GM19438 (cell line): Measurements from ENCODE around the gene FOXL3.

Experiments
- ATAC-seq: cut with Tn5 transposase; IDR thresholded peaks from one replicate; pipeline ENCODE4 v1.9.1; 2021; ENCODE audit warnings: low read depth; ENCODE audit not compliant: unreplicated experiment

Gene FOXL3

DNA sequence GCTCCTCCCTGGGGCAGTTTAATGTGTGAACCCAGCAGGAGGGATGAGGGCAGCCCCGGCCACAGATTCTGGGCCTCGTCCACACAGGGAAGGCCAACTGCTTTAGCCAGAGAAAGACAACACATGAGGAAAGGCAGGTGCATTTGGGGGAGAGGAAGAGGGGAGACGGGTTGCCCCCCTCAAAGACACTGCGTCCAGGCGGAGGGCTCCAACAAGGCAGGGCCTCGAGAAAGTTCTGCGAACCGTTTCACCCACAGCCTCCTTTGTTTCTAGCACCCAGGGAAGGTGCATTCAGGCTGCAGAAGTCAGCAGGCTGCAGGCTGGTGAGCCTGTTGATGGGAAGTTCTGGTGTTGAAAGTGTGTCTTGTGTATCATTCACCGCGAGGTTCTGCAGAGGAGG is 10.1 kb downstream of the FOXL3 start:
- ATAC-seq: no peak

DNA sequence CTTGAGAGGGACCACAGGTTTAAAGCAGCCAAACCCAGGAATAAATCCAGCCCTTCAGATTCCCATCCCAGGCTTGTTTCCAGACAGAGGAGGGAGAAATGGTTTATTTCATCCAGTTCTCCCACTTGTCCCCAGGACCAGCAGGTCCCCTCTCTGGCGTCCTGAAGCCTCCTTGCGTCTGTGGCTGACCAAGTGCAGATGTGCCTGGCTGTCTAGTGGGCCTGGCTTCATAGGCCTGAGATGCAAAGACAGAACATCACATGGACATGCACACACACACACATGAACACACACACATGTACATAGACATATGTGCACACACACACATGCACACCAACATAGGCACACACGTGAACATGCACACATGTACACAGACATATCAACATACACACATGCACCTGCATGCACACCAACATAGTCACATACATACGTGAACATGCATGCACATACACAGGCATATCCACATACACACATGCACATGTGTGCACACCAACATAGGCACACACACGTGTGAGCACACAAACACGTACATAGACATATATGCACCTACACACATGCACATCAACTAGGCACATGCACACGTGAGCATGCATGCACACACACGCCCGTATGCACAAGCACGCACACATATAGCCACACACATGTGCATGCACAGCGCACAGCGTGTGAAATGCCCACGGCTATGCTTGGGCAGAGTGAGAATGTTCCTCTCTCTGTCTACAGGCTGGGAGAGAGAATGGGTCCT is 10.7 kb downstream of the FOXL3 start:
- ATAC-seq: no peak

DNA sequence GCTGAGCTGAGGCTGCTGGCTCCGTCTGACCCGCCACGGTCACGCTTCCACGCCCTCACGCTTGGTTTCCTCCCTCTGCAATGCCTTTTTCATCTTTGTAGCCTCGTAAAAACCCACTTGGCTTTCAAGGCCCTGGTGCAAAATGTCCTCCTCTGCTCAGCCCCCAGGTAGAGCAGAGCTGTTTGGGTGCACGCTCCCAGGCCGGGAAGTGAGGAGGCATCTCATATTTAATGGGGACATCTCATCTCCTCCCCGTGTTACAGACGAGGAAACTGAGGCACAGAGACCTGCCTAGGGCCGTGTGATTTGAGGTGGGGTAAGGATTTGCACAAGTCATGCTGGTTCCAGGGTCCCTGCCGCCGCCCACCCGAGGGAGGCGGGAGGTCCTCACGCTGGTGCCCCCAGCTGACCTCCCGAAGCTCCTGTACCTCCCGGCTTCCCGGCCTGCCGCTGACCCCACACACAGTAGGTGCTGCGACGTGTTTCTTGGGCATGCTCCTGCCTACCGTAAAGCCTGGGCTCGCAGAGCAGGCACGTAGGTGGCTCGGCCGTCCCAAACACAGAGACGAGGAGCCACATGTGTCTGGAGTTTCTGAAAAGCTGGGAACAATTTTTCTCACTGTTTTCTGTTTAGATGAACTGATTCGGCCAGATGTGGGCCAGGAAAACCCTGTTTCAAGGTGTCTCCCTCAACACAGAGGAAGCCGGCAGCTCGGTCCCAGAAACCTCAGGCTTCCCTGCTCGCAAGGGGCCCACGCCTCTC is 11.5 kb downstream of the FOXL3 start:
- no peak for ATAC-seq

DNA sequence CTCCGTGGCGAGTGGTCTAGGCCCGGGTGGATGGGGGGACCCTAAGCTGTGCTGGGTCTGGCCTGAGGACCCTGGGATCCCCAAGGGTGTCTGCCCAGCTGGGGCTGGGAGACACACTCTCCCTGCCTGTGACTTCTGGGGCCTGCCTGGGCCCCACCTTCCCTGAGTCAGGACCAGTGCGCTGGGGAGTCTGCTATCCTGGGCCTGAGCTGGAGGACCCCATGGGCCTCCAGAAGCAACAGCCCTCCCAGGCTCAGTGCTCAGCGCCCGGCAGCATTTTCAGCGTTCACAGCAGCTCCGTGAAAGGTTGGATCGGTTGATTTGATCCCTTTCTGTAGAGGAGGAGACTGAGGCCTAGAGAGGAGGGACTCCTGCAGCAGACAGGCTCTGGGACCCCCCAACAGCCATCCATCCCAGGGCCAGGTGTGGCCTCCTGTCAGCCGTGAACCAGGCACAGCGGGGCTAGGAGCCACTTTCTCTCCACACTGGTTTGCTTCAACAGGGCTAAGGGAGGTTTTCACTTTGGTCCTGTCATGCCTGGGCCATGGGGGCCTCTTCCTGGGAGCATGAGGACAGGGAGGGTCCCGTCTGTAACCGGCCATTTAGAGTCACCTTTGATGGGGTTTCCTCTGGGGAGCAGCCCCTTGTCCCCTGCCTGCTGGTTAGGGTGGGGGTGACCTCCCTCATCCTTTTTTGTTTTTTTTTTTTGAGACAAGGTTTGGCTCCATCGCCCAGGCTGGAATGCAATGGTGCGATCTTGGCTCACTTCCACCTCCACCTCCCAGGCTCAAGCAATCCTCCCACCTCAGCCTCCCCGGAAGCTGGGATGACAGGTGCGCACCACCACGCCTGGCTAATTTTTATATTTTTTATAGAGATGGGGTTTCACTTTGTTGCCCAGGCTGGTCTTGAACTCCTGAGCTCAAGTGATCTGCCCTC is 12.4 kb downstream of the FOXL3 start:
- no peak for ATAC-seq

DNA sequence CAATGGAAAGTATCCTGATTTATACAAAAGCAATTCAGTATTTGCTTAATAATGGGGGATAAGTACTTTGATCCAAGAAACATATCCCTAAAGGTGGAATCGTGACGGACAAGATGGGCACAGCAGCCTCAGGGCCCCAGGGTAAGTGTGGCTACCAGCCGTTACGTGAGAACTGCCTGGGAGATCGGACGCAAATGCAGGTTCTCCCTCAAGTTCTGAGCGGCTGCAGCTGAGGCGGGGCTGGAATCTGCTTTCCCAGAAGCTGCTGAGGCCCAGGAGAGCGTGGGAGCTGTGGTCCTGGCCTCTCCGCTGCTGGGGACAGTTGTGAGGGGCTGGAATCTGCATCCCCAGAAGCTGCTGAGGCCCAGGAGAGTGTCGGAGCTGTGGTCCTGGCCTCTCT is 13.5 kb downstream of the FOXL3 start:
- no peak for ATAC-seq

DNA sequence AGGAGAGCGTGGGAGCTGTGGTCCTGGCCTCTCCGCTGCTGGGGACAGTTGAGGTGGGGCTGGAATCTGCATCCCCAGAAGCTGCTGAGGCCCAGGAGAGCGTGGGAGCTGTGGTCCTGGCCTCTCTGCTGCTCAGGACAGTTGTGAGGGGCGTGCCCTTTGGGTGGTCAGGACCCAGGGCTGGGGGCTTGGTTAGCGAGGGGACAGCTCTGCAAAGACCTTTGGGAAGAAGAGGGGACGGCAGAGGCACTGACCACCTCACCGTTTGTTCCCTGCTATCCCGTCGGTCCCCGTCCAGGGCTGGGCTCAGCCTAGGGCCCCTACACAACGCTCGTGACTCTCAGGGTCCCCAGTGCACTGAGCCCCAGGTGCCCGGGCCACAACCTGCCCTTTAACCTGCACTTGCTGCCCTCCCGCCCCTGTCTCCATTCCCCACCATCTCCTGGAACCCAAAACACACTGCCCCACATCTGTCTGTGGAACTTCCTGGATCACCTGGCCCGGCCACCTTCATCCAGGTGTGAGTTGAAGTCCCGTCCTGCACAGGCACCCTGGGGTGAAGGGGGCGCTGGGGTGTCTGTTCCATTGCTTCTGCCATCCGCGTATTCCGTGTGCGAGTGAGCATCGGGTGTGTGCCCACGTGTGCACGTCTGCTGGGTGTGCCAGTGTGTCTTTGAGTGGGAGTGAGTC is 14.1 kb downstream of the FOXL3 start:
- ATAC-seq: no peak

DNA sequence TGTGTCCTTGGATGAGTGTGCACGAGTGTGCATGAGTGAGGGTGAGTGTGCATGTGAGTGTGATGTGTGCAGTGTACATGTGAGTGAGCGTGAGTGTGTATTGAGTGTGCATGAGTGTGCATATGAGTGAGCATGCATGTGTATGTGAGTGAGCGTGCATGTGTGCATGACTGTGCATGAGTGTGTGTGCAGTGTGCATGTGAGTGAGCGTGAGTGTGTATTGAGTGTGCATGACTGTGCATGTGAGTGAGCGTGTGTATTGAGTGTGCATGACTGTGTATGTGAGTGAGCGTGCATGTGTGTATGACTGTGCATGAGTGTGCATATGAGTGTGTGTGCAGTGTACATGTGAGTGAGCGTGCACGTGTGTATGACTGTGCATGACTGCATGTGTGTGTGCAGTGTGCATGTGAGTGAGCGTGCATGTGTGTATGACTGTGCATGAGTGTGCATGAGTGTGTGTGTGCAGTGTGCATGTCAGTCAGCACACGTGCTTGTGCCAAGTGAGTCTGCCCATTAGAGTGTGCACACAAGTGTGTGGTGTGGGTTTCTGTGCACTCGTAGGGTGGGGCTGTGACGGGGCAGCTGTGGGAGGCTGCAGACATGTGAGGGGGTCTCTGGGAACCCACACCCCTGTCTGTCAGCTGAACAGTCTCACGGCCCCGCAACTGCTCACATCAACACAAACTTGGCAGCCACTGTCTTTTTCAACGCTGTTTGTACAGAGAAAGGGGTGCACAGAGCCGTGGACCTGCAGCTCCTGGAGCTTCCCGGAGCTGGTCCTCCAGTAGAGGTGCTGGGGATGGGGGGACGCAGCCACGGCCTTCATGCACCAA is 14.8 kb downstream of the FOXL3 start:
- no peak for ATAC-seq

DNA sequence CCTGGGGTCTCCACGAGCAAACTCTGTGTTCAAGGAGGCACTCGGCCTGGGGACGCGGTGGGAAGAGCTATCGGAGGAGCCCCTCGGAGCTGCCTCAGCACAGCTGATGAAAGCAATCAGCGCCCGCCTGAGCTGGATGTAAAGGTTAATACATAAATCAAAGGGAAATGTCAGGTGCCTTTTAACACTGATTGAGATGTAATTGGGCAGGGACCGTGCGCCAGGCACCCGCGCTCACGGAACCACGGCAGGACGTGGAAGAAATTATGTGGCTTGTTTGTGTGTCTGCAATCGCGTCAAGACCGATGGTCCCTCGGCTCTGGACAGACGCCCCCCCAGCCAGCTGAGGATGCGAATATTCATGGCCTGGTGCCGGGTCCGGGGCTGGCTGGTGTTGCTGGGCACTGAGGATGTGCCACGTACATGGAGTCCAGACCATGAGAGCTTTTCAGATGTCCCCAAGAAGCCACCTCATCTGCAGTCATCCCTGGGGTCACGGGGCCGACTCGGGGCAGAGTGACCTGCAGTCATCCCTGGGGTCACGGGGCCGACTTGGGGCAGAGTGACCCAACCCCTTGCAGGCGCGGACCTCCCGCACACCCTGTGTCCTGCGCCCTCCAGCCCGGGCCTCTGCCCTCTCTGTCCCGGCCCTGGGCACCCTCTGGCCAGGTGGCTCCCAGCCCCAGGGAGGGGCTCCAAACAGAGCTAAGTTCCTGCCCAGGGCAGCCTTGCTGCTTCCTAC is 15.6 kb downstream of the FOXL3 start:
- no peak for ATAC-seq

DNA sequence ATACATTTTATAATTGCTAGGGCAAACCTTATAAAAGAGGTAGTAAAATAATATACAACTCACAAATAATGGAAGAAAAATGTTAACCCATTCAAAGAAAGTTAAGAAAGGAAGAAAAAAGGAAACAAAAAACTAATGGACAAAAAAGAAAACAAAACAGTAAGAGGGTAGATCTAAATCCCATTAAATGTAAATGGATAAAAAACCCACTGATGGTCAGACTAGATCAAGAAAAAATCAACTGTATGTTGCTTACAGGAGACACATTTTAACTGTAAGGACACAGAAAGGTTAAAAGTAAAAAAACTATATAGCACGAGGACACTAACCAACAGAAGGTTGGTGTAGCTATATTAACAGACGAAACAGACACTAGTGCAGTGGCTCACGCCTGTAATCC is 18.0 kb downstream of the FOXL3 start:
- no peak for ATAC-seq

DNA sequence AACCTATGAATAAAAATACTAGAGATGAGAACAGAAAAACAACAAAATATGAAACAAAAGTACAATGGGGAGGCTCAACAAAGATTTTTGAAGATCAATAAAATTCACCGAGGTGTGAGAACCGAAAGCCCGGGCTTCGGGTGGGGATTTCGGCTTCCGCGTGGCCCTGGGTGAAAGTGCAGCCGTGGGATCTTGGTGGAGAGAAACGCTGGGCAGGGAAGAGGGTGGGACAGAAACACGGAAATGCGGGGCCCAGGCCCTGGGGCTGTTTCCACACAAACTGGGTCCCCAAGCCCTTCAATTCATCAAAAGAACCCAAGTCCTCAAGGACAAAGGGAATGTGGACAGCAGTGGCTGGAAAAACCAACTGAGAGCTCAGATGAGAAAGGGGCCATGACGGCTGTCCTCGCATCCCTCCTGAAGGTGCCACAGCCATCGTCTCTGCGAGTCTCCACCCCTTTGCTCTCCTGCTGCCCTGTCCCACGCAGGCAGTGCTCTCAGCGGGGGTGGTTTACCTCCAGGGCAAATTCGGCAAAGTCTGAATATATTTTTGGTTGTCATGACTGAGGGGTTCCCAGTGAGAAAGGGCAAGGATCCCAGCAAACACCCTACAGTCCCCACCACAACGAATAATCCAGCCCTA is 19.7 kb downstream of the FOXL3 start:
- no peak for ATAC-seq

DNA sequence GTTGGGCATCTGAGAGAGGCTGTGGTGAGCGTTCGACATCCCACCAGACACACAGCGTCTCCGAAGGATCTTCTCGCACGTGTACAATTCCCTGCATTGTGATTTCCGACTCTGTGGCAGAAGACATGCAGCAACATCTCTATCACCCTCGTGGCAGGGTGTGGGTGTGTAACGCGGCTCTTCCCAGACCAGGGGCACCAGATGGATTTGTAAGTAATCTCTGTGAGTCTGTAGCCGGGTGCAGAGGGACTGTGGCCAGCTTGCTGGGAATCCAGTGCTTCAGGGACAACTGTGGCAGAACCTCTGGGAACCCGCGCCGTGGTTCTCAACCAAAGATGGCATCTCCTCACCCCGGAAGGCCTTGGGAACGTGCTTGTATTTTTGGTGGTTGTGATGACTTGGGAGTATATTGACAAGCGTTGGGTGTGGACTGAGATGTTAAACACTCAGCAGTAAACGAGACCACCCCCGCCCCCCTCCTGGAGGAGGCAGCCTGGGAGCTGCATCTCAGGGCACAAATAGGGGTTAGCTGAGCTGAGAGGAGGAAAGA is 21.2 kb downstream of the FOXL3 start:
- ATAC-seq: no peak

DNA sequence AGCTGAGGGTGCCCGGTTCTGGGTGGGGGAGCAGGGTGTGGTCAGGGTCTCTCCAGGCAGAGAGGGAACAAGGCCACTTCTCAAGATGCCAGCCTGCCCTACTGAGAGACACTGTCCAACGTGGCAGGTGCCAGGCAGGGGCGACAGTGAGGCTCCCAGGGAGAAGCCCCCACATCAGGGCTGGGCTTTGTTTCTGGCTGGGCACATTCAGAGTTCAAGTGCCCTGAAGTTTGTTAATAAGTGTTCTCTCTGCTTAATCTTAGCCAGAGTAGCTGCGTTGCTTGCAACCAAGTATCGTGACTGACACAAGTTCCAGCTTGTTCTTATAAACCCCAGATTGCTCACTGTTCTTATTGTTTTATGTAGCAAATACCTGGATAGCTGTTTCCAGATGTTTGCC is 21.8 kb downstream of the FOXL3 start:
- no peak for ATAC-seq

DNA sequence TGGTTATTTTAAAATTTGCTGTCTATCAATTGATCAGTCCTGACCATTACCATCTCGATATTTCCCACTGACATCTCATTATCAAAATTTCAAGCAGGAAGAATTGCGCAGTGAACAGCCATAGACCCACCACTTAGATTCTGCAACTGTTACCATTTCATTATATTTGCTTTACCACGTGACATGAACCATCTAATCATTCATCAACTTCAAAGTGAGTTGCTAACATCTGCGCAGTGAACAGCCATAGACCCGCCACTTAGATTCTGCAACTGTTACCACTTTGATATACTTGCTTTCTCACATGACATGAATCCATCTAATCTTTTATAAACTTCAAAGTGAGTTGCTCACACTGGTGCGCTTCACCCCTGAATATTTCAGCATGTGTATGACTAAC is 22.5 kb downstream of the FOXL3 start:
- no peak for ATAC-seq

DNA sequence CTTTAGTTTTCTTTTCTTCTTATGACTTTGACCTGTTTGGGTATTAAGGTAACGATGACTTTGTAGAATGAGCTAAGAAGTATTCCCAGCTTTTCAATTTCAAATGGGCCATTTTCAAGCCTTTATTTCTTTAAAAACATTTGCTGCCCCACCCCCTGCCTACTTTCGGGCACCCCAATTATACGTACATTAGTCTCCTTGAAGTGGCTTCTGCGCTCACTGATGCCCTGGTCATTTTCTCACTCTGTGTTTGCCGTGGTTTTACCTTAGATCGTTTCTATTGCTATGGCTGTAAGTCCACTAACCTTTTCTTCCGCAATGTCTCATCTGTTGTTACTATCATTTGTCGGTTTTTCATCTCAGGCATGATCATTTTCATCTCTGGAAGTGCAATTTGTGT is 24.9 kb downstream of the FOXL3 start:
- no peak for ATAC-seq

DNA sequence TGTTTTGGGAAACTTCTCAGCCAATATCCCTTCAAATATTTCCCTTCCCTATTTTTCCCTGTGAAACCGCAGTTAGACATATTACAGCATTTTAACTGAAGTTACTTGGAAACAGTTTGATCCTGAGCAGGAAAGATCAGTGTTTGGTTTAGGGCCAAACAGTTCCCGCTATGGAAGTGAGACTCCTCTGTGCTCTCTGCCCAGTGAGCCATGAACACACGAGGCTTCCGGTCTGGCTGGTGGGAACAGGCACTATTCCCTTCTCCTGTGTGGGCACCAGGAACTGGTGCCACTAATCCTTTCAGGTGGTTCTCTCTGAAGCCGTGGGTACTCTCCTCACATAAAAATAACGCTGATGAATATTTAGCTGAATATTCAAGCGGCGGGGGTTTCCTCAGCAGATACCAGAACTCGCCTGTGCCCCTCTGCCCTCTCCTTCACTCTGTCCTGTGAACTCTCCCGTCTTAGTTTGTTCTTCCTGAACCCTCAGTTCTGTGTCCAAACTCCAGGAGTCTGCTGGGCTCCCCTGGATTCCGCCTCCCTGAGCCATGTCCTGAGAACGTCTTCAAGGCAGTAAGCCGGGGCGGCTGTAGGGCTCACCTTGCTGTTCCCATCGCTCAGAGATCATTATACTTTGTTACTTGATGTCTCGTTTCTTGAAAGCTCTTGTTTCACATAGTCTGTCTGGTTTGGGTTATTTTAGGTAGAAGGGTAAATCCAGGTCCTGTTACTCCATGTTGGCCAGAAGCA is 25.7 kb downstream of the FOXL3 start:
- ATAC-seq: no peak

DNA sequence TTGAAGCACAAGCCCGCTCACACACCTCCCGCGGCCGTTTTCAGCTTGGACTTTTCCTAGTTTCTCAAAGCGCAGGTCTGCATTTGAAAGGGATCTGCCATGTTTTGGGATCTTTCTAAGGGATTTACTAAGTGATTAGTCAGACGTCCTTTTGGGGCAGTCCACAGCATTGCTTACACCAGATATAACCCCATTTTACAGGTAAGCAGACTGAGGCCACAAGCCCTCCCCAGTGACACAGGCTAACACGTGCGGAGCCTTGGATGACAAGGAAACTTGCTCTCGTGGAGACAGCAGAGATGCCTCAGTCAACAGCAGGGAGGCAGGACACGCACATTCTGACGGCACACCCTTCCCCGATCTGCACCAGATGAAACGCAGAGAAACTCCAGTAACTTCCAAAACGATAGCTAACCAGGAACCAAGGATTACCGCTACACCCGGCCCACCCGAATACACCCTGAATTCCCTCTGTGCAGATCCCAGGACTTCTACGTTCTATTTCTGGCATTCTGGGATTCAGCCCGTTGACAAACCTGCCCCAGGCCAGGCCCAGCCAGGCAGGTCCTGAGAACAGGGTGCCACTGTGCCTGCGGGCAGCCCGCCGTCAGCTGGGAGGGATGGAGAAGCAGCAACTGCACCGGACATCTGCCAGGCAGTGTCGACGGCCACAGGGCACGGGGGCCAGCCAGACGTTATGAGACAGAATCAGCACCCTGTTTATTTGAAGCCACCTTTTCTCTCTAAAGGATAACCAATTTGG is 27.9 kb downstream of the FOXL3 start:
- no peak for ATAC-seq

DNA sequence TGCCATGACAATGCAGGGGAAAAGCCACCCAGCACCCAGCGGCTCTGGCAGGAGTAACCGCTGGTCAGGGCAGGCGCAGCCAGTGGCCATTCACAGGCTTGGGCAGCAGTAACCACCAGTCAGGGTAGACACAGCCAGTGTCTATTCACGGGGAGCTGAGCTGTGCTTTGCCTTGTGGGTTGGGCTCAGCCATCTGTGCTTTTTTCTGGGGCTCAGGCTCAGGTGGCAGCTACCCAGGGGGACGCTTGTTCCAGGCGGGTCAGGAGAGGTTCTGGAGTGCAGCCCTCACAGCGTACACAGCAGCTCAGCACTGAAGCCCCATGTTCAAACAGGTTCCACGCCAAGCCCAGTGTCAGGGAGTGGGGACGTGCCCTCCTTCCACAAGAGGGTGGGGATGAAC is 28.5 kb downstream of the FOXL3 start:
- no peak for ATAC-seq
